Astrocyte (in vitro differentiated cells and primary cell): ENCODE data around the gene CCDC190. TPM values are rescaled to one million over a fixed set of nuclear protein-coding genes. Genes with fewer than 3 reads are reported as not detected.

Experiments
- DNase-seq: peaks from one replicate; pipeline ENCODE4 v3.0.0-alpha.2; 2010; ENCODE audit warnings: low read depth
- FAIRE-seq: peaks from 2 replicates; lab custom pipeline; 2011; peaks lifted over from hg19 to GRCh38; lab: Jason Lieb, UNC
- H2AFZ ChIP-seq: 2 replicates; pipeline ENCODE4 v1.6.0; 2012; ENCODE audit warnings: low read depth, low read length, inconsistent platforms
- H3K27ac ChIP-seq: 2 replicates; pipeline ENCODE4 v1.5.1; 2011; ENCODE audit warnings: low read depth, low read length, inconsistent platforms
- H3K27me3 ChIP-seq: 2 replicates; pipeline ENCODE4 v1.6.0; 2011; ENCODE audit warnings: low read length, inconsistent platforms; ENCODE audit not compliant: insufficient read depth
- H3K36me3 ChIP-seq: 2 replicates; pipeline ENCODE4 v1.5.1; 2011; ENCODE audit warnings: low read length, inconsistent platforms; ENCODE audit not compliant: insufficient read depth
- H3K4me1 ChIP-seq: 2 replicates; pipeline ENCODE4 v1.5.1; 2011; ENCODE audit warnings: low read length, inconsistent platforms; ENCODE audit not compliant: insufficient read depth
- H3K4me2 ChIP-seq: 2 replicates; pipeline ENCODE4 v1.6.0; 2012; ENCODE audit warnings: low read length, inconsistent platforms
- H3K4me3 ChIP-seq: 2 replicates; pipeline ENCODE4 v1.5.1; 2011; ENCODE audit warnings: low read depth, mild to moderate bottlenecking, low read length, inconsistent platforms; ENCODE audit not compliant: insufficient read depth
- H3K79me2 ChIP-seq: 2 replicates; pipeline ENCODE4 v1.6.0; 2012; ENCODE audit warnings: mild to moderate bottlenecking, low read length, inconsistent platforms; ENCODE audit not compliant: insufficient read depth
- H3K9ac ChIP-seq: 2 replicates; pipeline ENCODE4 v1.6.0; 2012; ENCODE audit warnings: mild to moderate bottlenecking, low read length, inconsistent platforms
- H3K9me3 ChIP-seq: 2 replicates; pipeline ENCODE4 v1.5.1; 2012; ENCODE audit warnings: low read depth, mild to moderate bottlenecking, low read length, inconsistent platforms; ENCODE audit not compliant: insufficient read depth
- H4K20me1 ChIP-seq: 2 replicates; pipeline ENCODE4 v1.6.0; 2012; ENCODE audit warnings: low read length, inconsistent platforms; ENCODE audit not compliant: insufficient read depth
- H3K27ac Mint-ChIP-seq: one replicate; pipeline ENCODE4 v1.8.0; 2021; ENCODE audit warnings: mild to moderate bottlenecking, mixed read lengths; ENCODE audit not compliant: unreplicated experiment
- H3K27me3 Mint-ChIP-seq: one replicate; pipeline ENCODE4 v1.8.0; 2021; ENCODE audit warnings: low read depth, mixed read lengths; ENCODE audit not compliant: unreplicated experiment
- H3K36me3 Mint-ChIP-seq: one replicate; pipeline ENCODE4 v1.8.0; 2021; ENCODE audit warnings: low read depth, mixed read lengths; ENCODE audit not compliant: unreplicated experiment
- H3K4me1 Mint-ChIP-seq: one replicate; pipeline ENCODE4 v1.8.0; 2021; ENCODE audit warnings: low read depth, mixed read lengths; ENCODE audit not compliant: unreplicated experiment
- H3K4me3 Mint-ChIP-seq: one replicate; pipeline ENCODE4 v1.8.0; 2021; ENCODE audit warnings: mild to moderate bottlenecking, moderate library complexity, mixed read lengths; ENCODE audit not compliant: unreplicated experiment
- H3K9me3 Mint-ChIP-seq: one replicate; pipeline ENCODE4 v1.8.0; 2021; ENCODE audit warnings: mild to moderate bottlenecking, mixed read lengths; ENCODE audit not compliant: unreplicated experiment
- CTCF ChIP-seq: IDR thresholded peaks from 2 replicates; pipeline ENCODE4 v1.5.1; 2011; ENCODE audit warnings: low read depth, mild to moderate bottlenecking, inconsistent platforms, low read length, moderate library complexity; ENCODE audit not compliant: insufficient read depth
- EZH2 ChIP-seq: IDR thresholded peaks from 2 replicates; pipeline ENCODE4 v1.6.1; 2012; ENCODE audit warnings: mild to moderate bottlenecking, low read length, inconsistent platforms; ENCODE audit not compliant: insufficient read depth
- total RNA-seq: library from RNA; stranded (reverse); gene quantifications from 2 replicates; pipeline ENCODE4 v1.2.1, GENCODE V29; 2021

Gene CCDC190
- total RNA-seq, 1 donor from 2014 or later: not detected

- TF ChIP-seq CTCF: no peak
- no peak for TF ChIP-seq EZH2
- Histone ChIP-seq H3K4me2 (peak overlapping the region; percentile 64), H3K9me3 (no peaks in the 10 kb centered on the region), H3K4me1 (peaks cover 39% of the 10 kb centered on the region), H3K79me2 (no peaks in the 10 kb centered on the region), H3K27ac (peak overlapping the region; percentile 92), H4K20me1 (no peaks in the 10 kb centered on the region), H3K4me3 (peak overlapping the region; percentile 3), H3K27me3 (no peaks in the 10 kb centered on the region), H2AFZ (no peak overlapping the region), H3K36me3 (no peaks in the 10 kb centered on the region), H3K9ac (peak overlapping the region; percentile 75)
- DNase-seq (peak; percentile 76), FAIRE-seq (peak; percentile 41)
- peaks cover 20% of the 10 kb centered on the region for H3K4me1 Mint-ChIP-seq
- no peaks in the 10 kb centered on the region for H3K9me3 Mint-ChIP-seq
- H3K36me3 Mint-ChIP-seq: no peaks in the 10 kb centered on the region
- H3K27ac Mint-ChIP-seq: peak overlapping the region; percentile 93
- no peak overlapping the region for H3K4me3 Mint-ChIP-seq
- H3K27me3 Mint-ChIP-seq: no peaks in the 10 kb centered on the region
Measured at GRCh38 chr1:162855461-162856150, 5.4 kb downstream of the CCDC190 start.

GRCh38 chr1:162854245-162854882 is 6.6 kb downstream of the CCDC190 start:
- DNase-seq (peak; percentile 73), FAIRE-seq (no peak)
- Mint-ChIP-seq H3K36me3 (no peaks in the 10 kb centered on the region), H3K27me3 (no peaks in the 10 kb centered on the region), H3K27ac (no peak overlapping the region), H3K9me3 (no peaks in the 10 kb centered on the region), H3K4me3 (no peak overlapping the region), H3K4me1 (peaks cover 20% of the 10 kb centered on the region)
- TF ChIP-seq EZH2 (no peak), CTCF (peak; percentile 91)
- Histone ChIP-seq H2AFZ (no peak overlapping the region), H3K9ac (peak overlapping the region; percentile 75), H4K20me1 (no peaks in the 10 kb centered on the region), H3K27me3 (no peaks in the 10 kb centered on the region), H3K27ac (peak overlapping the region; percentile 92), H3K4me2 (peak overlapping the region; percentile 64), H3K36me3 (no peaks in the 10 kb centered on the region), H3K4me1 (peaks cover 39% of the 10 kb centered on the region), H3K9me3 (no peaks in the 10 kb centered on the region), H3K79me2 (no peaks in the 10 kb centered on the region), H3K4me3 (no peak overlapping the region)

GRCh38 chr1:162851341-162851740 is 9.6 kb downstream of the CCDC190 start:
- no peaks in the 10 kb centered on the region for H4K20me1 ChIP-seq
- H3K27me3 ChIP-seq: no peaks in the 10 kb centered on the region
- H2AFZ ChIP-seq: no peak overlapping the region
- no peak overlapping the region for H3K4me2 ChIP-seq
- Mint-ChIP-seq H3K27me3 (no peaks in the 10 kb centered on the region), H3K4me3 (no peak overlapping the region), H3K9me3 (no peaks in the 10 kb centered on the region), H3K4me1 (peaks cover 16% of the 10 kb centered on the region), H3K36me3 (no peaks in the 10 kb centered on the region), H3K27ac (no peak overlapping the region)
- FAIRE-seq (no peak), DNase-seq (no peak)
- no peak overlapping the region for H3K4me3 ChIP-seq
- no peak overlapping the region for H3K27ac ChIP-seq
- H3K36me3 ChIP-seq: no peaks in the 10 kb centered on the region
- H3K4me1 ChIP-seq: peaks cover 30% of the 10 kb centered on the region
- no peak for TF ChIP-seq CTCF
- no peak for TF ChIP-seq EZH2
- no peaks in the 10 kb centered on the region for H3K79me2 ChIP-seq
- no peaks in the 10 kb centered on the region for H3K9me3 ChIP-seq
- no peak overlapping the region for H3K9ac ChIP-seq
